ENCODE data around the gene CAB39.

DNA sequence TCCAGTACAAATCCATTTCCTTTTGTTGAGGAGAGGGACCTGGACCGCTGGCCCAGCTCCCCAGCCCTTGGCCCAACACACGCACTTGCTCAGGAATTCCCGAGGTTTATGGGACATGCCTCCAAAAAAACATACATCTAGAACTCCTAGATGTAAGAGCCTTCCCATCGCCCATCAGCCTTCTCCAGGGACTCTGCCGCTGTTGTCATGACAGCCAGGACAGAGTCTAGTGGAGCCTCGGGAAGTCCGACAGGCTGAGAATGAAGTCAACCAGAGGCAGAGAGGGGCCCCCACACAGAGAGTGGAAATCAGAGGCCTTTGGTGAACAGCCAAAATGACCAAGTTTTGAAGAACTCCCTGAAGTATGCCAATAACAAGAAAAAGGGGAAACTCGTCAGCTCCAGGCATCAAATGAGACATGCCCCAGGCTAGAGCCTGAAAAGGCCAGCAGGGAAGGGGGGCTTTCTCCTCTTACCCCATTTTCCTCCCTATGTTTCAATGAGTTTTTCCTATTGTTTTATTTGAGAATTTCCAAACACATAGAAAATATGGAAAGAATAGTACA lies 43.2 kb upstream of the CAB39 start:
- TF ChIP-seq, protein P1, sequence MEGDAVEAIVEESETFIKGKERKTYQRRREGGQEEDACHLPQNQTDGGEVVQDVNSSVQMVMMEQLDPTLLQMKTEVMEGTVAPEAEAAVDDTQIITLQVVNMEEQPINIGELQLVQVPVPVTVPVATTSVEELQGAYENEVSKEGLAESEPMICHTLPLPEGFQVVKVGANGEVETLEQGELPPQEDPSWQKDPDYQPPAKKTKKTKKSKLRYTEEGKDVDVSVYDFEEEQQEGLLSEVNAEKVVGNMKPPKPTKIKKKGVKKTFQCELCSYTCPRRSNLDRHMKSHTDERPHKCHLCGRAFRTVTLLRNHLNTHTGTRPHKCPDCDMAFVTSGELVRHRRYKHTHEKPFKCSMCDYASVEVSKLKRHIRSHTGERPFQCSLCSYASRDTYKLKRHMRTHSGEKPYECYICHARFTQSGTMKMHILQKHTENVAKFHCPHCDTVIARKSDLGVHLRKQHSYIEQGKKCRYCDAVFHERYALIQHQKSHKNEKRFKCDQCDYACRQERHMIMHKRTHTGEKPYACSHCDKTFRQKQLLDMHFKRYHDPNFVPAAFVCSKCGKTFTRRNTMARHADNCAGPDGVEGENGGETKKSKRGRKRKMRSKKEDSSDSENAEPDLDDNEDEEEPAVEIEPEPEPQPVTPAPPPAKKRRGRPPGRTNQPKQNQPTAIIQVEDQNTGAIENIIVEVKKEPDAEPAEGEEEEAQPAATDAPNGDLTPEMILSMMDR (IDR thresholded peaks at IDR 0.05): no peak
- TF ChIP-seq POLR2A (IDR thresholded peaks at IDR 0.05; ENCODE audit: low read depth): no peak
